ENCODE results near the gene FGGY. TPM values are rescaled to one million over a fixed set of nuclear protein-coding genes. Genes with fewer than 3 reads are reported as not detected.
"Not testable (repeated sequence)": the region's sequence is repeated elsewhere in the genome, so short reads cannot be mapped to it uniquely, and the experiment has no call there.

FGGY gene
- total RNA-seq, 1 experiment from 2014 or later = 17.8 TPM

- H3K79me2 ChIP-seq (ENCODE audit: low read depth) = no peaks in the 10 kb centered on the region
- peaks cover 10% of the 10 kb centered on the region for H3K4me1 ChIP-seq (replicated peaks; ENCODE audit: insufficient read depth)
- no peaks in the 10 kb centered on the region for H3F3A ChIP-seq (ENCODE audit: insufficient read depth, low read depth)
- H3K4me3 ChIP-seq = no peak overlapping the region
- no TSS peak for BruUV-seq (replicated peaks)
- DNase-seq = no peak
- no peaks in the 10 kb centered on the region; the same call in 1 of the 2 replicates for H3K9me3 ChIP-seq (ENCODE audit: insufficient read depth, low read depth)
- intact Hi-C loops (cut with micrococcal nuclease; ENCODE audit: unreplicated experiment) = no loop called here
- no peak for TF ChIP-seq CTCF (conservative IDR thresholded peaks at IDR 0.05)
- TF ChIP-seq EZH2 (IDR thresholded peaks at IDR 0.05; ENCODE audit: low read depth) = no peak
- H3K36me3 ChIP-seq (ENCODE audit: low read depth) = no peaks in the 10 kb centered on the region
- H3K9me2 ChIP-seq (ENCODE audit: insufficient read depth) = no peaks in the 10 kb centered on the region
- H4K20me1 ChIP-seq (ENCODE audit: insufficient read depth) = no peaks in the 10 kb centered on the region
- H3K27ac ChIP-seq = no peak overlapping the region
- H3K27me3 ChIP-seq (ENCODE audit: insufficient read depth, low read depth) = no peaks in the 10 kb centered on the region
- H3K4me2 ChIP-seq = no peak overlapping the region
- POLR2A ChIA-PET (ENCODE audit: unreplicated experiment) = no interaction called here
- CTCF ChIA-PET = no interaction called here
- no peak overlapping the region for H2AFZ ChIP-seq
Measured at GRCh38 chr1:59732214-59732955, 435.5 kb downstream of the FGGY start.

- H4K20me1 ChIP-seq (ENCODE audit: insufficient read depth) = no peaks in the 10 kb centered on the region
- H3K4me1 ChIP-seq (replicated peaks; ENCODE audit: insufficient read depth) = peaks cover 10% of the 10 kb centered on the region
- H3K4me3 ChIP-seq = no peak overlapping the region
- TF ChIP-seq EZH2 (IDR thresholded peaks at IDR 0.05; ENCODE audit: low read depth) (no peak), CTCF (conservative IDR thresholded peaks at IDR 0.05) (no peak)
- H3K4me2 ChIP-seq = no peak overlapping the region
- no peaks in the 10 kb centered on the region for H3K27me3 ChIP-seq (ENCODE audit: insufficient read depth, low read depth)
- ChIA-PET CTCF (no interaction called here), POLR2A (ENCODE audit: unreplicated experiment) (no interaction called here)
- no peaks in the 10 kb centered on the region for H3K9me2 ChIP-seq (ENCODE audit: insufficient read depth)
- H3K9me3 ChIP-seq (ENCODE audit: insufficient read depth, low read depth) = no peaks in the 10 kb centered on the region; the same call in 1 of the 2 replicates
- DNase-seq = no peak
- no peak overlapping the region for H2AFZ ChIP-seq
- H3K27ac ChIP-seq = no peak overlapping the region
- intact Hi-C loops (cut with micrococcal nuclease; ENCODE audit: unreplicated experiment) = no loop called here
- no peaks in the 10 kb centered on the region for H3F3A ChIP-seq (ENCODE audit: insufficient read depth, low read depth)
- H3K79me2 ChIP-seq (ENCODE audit: low read depth) = no peaks in the 10 kb centered on the region
- BruUV-seq (replicated peaks) = no TSS peak
- H3K36me3 ChIP-seq (ENCODE audit: low read depth) = no peaks in the 10 kb centered on the region
Measured at GRCh38 chr1:59733443-59734141, 436.7 kb downstream of the FGGY start.

GRCh38 chr1:59735927-59736326, 439.0 kb downstream of the FGGY start:
- H3K27me3 ChIP-seq (ENCODE audit: insufficient read depth, low read depth); H3K36me3 ChIP-seq (ENCODE audit: low read depth); CTCF ChIA-PET; POLR2A ChIA-PET (ENCODE audit: unreplicated experiment); intact Hi-C loops (cut with micrococcal nuclease; ENCODE audit: unreplicated experiment); BruUV-seq (replicated peaks); H3K79me2 ChIP-seq (ENCODE audit: low read depth); H2AFZ ChIP-seq; H3K9me2 ChIP-seq (ENCODE audit: insufficient read depth); DNase-seq; H3F3A ChIP-seq (ENCODE audit: insufficient read depth, low read depth); H4K20me1 ChIP-seq (ENCODE audit: insufficient read depth); H3K4me2 ChIP-seq; H3K27ac ChIP-seq; H3K4me3 ChIP-seq; H3K9me3 ChIP-seq (ENCODE audit: insufficient read depth, low read depth); H3K4me1 ChIP-seq (replicated peaks; ENCODE audit: insufficient read depth): not testable (repeated sequence)
